A204.1 (cell line): ENCODE measurements around the gene BAZ1A.
A peak's percentile ranks its signal among the peaks of the same experiment; 100 is the strongest.

Source experiments
- FAIRE-seq: peaks from 2 replicates; lab custom pipeline; 2012; peaks lifted over from hg19 to GRCh38; lab: Jason Lieb, UNC

Gene BAZ1A

GRCh38 chr14:34875031-34875922 lies at the start of gene BAZ1A:
Gene BAZ1A, minus strand, starts transcription at chr14:34875360. Its CDS starts 756 bp downstream, at chr14:34874604.
- peak; percentile 91 for FAIRE-seq

- no peak for FAIRE-seq
These were observed 45.2 kb upstream of the BAZ1A start for GRCh38 chr14:34920339-34920738.

GRCh38 chr14:34913619-34914018 lies 38.5 kb upstream of the BAZ1A start:
- no peak for FAIRE-seq

- FAIRE-seq = no peak
These were observed 37.8 kb upstream of the BAZ1A start for GRCh38 chr14:34912966-34913365.

- no peak for FAIRE-seq
These were observed 37.0 kb upstream of the BAZ1A start for GRCh38 chr14:34912182-34912581.

- no peak for FAIRE-seq
These were observed 36.3 kb upstream of the BAZ1A start for GRCh38 chr14:34911209-34912150.

- FAIRE-seq = no peak
These were observed 31.1 kb upstream of the BAZ1A start for GRCh38 chr14:34906287-34906686.

GRCh38 chr14:34895277-34895676 lies 20.1 kb upstream of the BAZ1A start:
- no peak for FAIRE-seq

- no peak for FAIRE-seq
These were observed 15.8 kb upstream of the BAZ1A start for GRCh38 chr14:34890937-34891336.

- FAIRE-seq = no peak
These were observed 13.0 kb upstream of the BAZ1A start for GRCh38 chr14:34888186-34888585.

- FAIRE-seq = no peak
These were observed 8.8 kb upstream of the BAZ1A start for GRCh38 chr14:34883954-34884353.

- FAIRE-seq = no peak
These were observed 652 bp downstream of the BAZ1A start for GRCh38 chr14:34874386-34875030.

GRCh38 chr14:34873589-34874385 lies 1.4 kb downstream of the BAZ1A start:
- no peak for FAIRE-seq

- no peak for FAIRE-seq
These were observed 2.2 kb downstream of the BAZ1A start for GRCh38 chr14:34872822-34873588.

GRCh38 chr14:34867199-34867598 lies 8.0 kb downstream of the BAZ1A start:
- no peak for FAIRE-seq

GRCh38 chr14:34865889-34866574 lies 9.1 kb downstream of the BAZ1A start:
- no peak for FAIRE-seq

- FAIRE-seq = no peak
These were observed 11.3 kb downstream of the BAZ1A start for GRCh38 chr14:34863844-34864243.

- no peak for FAIRE-seq
These were observed 16.4 kb downstream of the BAZ1A start for GRCh38 chr14:34858765-34859164.

GRCh38 chr14:34857689-34858449 lies 17.3 kb downstream of the BAZ1A start:
- no peak for FAIRE-seq
